Measurements from ENCODE around the gene FNDC7.

DNA sequence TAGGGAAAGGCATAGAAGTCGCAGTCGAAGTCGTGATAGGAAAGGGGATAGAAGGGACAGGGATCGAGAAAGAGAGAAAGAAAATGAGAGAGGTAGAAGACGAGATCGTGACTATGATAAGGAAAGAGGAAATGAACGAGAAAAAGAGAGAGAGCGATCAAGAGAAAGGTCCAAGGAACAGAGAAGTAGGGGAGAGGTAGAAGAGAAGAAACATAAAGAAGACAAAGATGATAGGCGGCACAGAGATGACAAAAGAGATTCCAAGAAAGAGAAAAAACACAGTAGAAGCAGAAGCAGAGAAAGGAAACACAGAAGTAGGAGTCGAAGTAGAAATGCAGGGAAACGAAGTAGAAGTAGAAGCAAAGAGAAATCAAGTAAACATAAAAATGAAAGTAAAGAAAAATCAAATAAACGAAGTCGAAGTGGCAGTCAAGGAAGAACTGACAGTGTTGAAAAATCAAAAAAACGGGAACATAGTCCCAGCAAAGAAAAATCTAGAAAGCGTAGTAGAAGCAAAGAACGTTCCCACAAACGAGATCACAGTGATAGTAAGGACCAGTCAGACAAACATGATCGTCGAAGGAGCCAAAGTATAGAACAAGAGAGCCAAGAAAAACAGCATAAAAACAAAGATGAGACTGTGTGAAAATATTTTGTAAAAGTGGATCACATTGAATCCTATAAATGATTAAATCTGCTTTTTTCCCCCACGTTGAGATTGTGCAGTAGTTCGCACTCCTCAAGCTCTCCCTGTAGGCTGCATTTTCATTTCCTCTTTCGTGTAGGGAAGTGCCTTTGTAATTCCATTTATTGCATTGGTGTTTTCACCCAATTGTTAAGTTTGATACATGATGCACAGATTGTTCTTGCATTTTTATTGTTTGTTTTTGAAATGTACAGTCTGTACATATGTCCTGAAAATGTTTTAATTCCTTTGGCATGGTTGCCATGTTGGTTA is 13.1 kb upstream of the FNDC7 start:
- no peak for TF ChIP-seq POLR2A (IDR thresholded peaks at IDR 0.05)
- TF ChIP-seq, protein P1, sequence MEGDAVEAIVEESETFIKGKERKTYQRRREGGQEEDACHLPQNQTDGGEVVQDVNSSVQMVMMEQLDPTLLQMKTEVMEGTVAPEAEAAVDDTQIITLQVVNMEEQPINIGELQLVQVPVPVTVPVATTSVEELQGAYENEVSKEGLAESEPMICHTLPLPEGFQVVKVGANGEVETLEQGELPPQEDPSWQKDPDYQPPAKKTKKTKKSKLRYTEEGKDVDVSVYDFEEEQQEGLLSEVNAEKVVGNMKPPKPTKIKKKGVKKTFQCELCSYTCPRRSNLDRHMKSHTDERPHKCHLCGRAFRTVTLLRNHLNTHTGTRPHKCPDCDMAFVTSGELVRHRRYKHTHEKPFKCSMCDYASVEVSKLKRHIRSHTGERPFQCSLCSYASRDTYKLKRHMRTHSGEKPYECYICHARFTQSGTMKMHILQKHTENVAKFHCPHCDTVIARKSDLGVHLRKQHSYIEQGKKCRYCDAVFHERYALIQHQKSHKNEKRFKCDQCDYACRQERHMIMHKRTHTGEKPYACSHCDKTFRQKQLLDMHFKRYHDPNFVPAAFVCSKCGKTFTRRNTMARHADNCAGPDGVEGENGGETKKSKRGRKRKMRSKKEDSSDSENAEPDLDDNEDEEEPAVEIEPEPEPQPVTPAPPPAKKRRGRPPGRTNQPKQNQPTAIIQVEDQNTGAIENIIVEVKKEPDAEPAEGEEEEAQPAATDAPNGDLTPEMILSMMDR (IDR thresholded peaks at IDR 0.05), result no peak

Data from breast epithelium (tissue), 3 donors.